SK-N-MC (cell line): ENCODE data around the gene UGT1A3.

Experiments used
- EZH2 ChIP-seq: fragments of 200-600 bp; sonication (generic); IDR thresholded peaks from one replicate; pipeline ENCODE4 v1.6.1; 2017; ENCODE audit warnings: antibody characterized with exemption
- POLR2AphosphoS5 ChIP-seq: IDR thresholded peaks from 2 replicates; pipeline ENCODE4 v1.6.1; 2012; ENCODE audit warnings: mild to moderate bottlenecking, low read depth, low read length, borderline replicate concordance

- TF ChIP-seq POLR2AphosphoS5, result no peak
- no peak for TF ChIP-seq EZH2
Measured at GRCh38 chr2:233816334-233816733, 87.5 kb downstream of the UGT1A3 start.
